Chondrocyte (in vitro differentiated cells): ENCODE results near the gene EFTUD2. TPM values are rescaled to one million over a fixed set of nuclear protein-coding genes. Genes with fewer than 3 reads are reported as not detected.

Experiments
- DNase-seq: peaks from one replicate; pipeline ENCODE4 v3.0.0; 2021; ENCODE audit warnings: mixed read lengths, low spot score
- H3K27ac Mint-ChIP-seq: one replicate; pipeline ENCODE4 v1.8.0; 2021; ENCODE audit warnings: mild to moderate bottlenecking, moderate library complexity, mixed read lengths; ENCODE audit not compliant: unreplicated experiment
- H3K27me3 Mint-ChIP-seq: 2 replicates; pipeline ENCODE4 v1.8.0; 2021; ENCODE audit warnings: low read depth, mixed read lengths
- H3K36me3 Mint-ChIP-seq: 2 replicates; pipeline ENCODE4 v1.8.0; 2021; ENCODE audit warnings: low read depth, mixed read lengths
- H3K4me1 Mint-ChIP-seq: 2 replicates; pipeline ENCODE4 v1.8.0; 2021; ENCODE audit warnings: low read depth, mild to moderate bottlenecking, mixed read lengths
- H3K4me3 Mint-ChIP-seq: one replicate; pipeline ENCODE4 v1.8.0; 2021; ENCODE audit warnings: mild to moderate bottlenecking, moderate library complexity, mixed read lengths; ENCODE audit not compliant: unreplicated experiment
- H3K9me3 Mint-ChIP-seq: 2 replicates; pipeline ENCODE4 v1.8.0; 2021; ENCODE audit warnings: low read depth, mixed read lengths
- total RNA-seq: library from RNA; stranded (reverse); gene quantifications from 3 replicates; pipeline ENCODE4 v1.2.1, GENCODE V29; 2021
- TF ChIP-seq, protein P1 (sequence below): fragments of 200-600 bp; sonication (generic); IDR thresholded peaks from 2 replicates; pipeline ENCODE4 v1.5.0; 2021; ENCODE audit warnings: antibody characterized with exemption, mild to moderate bottlenecking, moderate library complexity

Gene EFTUD2
- total RNA-seq, 1 donor from 2014 or later = 71.9 TPM

DNA sequence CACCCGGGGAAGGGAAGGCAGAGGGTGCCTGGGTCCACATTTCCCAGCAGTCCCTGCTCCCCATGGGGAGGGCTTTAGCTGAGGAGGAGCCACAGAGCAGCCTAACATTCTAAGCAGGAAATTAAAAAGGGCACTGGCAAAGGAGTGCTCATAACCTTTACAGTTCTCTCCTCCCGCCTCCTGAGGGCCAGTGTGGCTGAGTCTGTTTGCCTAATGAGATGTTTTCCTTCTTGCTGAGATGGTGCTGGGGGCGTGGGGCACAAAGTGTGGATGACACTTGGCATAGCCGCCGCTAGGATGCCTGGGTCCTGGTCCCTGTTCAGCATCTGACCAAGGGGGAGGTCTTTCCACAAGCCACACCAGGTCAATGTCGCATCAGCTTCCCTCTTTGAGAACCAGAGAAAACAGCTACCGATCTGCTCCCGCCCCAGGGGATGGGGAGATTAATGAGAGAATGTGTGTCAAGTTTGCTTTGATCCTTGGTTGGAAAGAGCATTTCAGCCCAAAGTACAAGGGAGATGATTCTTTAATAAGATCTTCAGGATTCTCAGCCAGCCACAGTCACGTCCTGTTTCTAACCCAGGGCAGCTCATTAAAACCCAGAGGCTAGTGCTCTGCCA, 42.6 kb upstream of the EFTUD2 start:
- H3K9me3 Mint-ChIP-seq = peaks cover 4% of the 10 kb centered on the region
- peak overlapping the region; percentile 42 for H3K27ac Mint-ChIP-seq
- TF ChIP-seq, protein P1, sequence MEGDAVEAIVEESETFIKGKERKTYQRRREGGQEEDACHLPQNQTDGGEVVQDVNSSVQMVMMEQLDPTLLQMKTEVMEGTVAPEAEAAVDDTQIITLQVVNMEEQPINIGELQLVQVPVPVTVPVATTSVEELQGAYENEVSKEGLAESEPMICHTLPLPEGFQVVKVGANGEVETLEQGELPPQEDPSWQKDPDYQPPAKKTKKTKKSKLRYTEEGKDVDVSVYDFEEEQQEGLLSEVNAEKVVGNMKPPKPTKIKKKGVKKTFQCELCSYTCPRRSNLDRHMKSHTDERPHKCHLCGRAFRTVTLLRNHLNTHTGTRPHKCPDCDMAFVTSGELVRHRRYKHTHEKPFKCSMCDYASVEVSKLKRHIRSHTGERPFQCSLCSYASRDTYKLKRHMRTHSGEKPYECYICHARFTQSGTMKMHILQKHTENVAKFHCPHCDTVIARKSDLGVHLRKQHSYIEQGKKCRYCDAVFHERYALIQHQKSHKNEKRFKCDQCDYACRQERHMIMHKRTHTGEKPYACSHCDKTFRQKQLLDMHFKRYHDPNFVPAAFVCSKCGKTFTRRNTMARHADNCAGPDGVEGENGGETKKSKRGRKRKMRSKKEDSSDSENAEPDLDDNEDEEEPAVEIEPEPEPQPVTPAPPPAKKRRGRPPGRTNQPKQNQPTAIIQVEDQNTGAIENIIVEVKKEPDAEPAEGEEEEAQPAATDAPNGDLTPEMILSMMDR = no peak
- H3K36me3 Mint-ChIP-seq = no peaks in the 10 kb centered on the region
- peak; percentile 39 for DNase-seq
- H3K4me1 Mint-ChIP-seq = peaks cover 32% of the 10 kb centered on the region
- H3K27me3 Mint-ChIP-seq = no peaks in the 10 kb centered on the region
- no peak overlapping the region for H3K4me3 Mint-ChIP-seq

DNA sequence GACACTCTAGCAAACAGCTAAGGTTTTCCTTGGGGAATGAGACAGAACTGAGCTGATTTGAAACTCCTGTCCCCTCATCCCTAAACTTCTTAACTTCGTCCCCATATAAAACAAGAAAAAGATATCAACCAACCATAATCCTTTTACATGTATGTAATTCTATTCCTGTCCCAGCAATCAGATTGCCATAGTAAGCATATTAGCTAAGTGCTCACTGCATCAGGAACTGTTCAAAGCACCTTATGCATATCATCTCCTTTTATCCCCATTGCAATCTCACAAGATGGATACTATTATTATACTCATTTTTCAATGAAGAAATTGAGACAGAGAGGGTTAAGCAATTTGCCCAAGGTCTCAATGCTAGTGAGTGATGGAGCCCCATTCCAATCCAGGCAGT, 41.5 kb upstream of the EFTUD2 start:
- DNase-seq = no peak
- TF ChIP-seq, protein P1 = no peak
- H3K4me1 Mint-ChIP-seq = peaks cover 24% of the 10 kb centered on the region
- H3K4me3 Mint-ChIP-seq = no peak overlapping the region
- no peaks in the 10 kb centered on the region for H3K27me3 Mint-ChIP-seq
- H3K27ac Mint-ChIP-seq = peak overlapping the region; percentile 56
- H3K9me3 Mint-ChIP-seq = peaks cover 4% of the 10 kb centered on the region
- no peaks in the 10 kb centered on the region for H3K36me3 Mint-ChIP-seq

GRCh38 chr17:44940317-44940716, 41.1 kb upstream of the EFTUD2 start:
- TF ChIP-seq, protein P1 = no peak
- H3K36me3 Mint-ChIP-seq = no peaks in the 10 kb centered on the region
- peaks cover 4% of the 10 kb centered on the region for H3K9me3 Mint-ChIP-seq
- H3K27ac Mint-ChIP-seq = peak overlapping the region; percentile 56
- H3K4me1 Mint-ChIP-seq = peaks cover 24% of the 10 kb centered on the region
- H3K4me3 Mint-ChIP-seq = no peak overlapping the region
- no peak for DNase-seq
- no peaks in the 10 kb centered on the region for H3K27me3 Mint-ChIP-seq

- Mint-ChIP-seq H3K9me3 (peaks cover 4% of the 10 kb centered on the region), H3K36me3 (no peaks in the 10 kb centered on the region), H3K27me3 (no peaks in the 10 kb centered on the region), H3K27ac (no peak overlapping the region), H3K4me1 (peaks cover 4% of the 10 kb centered on the region), H3K4me3 (no peak overlapping the region)
- peak; percentile 88 for DNase-seq
- TF ChIP-seq, protein P1 = no peak
Measured at GRCh38 chr17:44935116-44935515, 35.9 kb upstream of the EFTUD2 start.

DNA sequence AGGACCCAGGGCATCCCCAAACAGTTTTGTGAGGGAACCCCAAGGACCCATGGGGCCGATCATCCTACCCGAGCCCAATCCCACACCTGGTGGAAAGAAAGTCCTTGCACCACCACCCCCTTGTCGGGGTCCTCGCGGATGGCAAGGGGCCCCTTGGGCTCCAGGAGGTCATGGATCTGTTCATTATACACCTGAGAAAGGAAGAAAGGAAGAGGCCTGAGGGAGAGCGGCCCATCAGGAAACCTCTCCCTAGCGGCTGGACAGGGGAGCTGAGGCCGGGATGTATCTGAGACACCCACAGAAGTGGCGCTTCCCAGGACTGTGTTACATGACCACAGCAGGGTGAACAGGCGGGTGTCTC, 35.5 kb upstream of the EFTUD2 start:
- Mint-ChIP-seq H3K4me1 (peaks cover under 1% of the 10 kb centered on the region), H3K27me3 (no peaks in the 10 kb centered on the region), H3K36me3 (no peaks in the 10 kb centered on the region), H3K4me3 (no peak overlapping the region), H3K27ac (no peak overlapping the region), H3K9me3 (peaks cover 4% of the 10 kb centered on the region)
- DNase-seq = peak; percentile 42
- TF ChIP-seq, protein P1 = no peak
